Smooth muscle cell (in vitro differentiated cells): Measurements from ENCODE around the gene RNF141. TPM values are rescaled to one million over a fixed set of nuclear protein-coding genes. Genes with fewer than 3 reads are reported as not detected.
A peak's percentile ranks its signal among the peaks of the same experiment; 100 is the strongest.

Experiments
- DNase-seq: peaks from one replicate; lab custom pipeline; 2025; ENCODE audit not compliant: unreplicated experiment; lab: John Stamatoyannopoulos, UW
- H2AFZ ChIP-seq: fragments of 200-600 bp; sonication (generic); 2 replicates; pipeline ENCODE4 v1.6.0; 2016; ENCODE audit warnings: antibody characterized with exemption, low read depth, mild to moderate bottlenecking
- H3F3A ChIP-seq: fragments of 200-600 bp; sonication (generic); 2 replicates; pipeline ENCODE4 v1.6.0; 2017; ENCODE audit warnings: antibody characterized with exemption, low read depth
- H3K27ac ChIP-seq: fragments of 200-600 bp; sonication (generic); 2 replicates; pipeline ENCODE4 v1.5.1; 2016; ENCODE audit warnings: low read depth, mild to moderate bottlenecking
- H3K27me3 ChIP-seq: fragments of 200-600 bp; sonication (generic); 2 replicates; pipeline ENCODE4 v1.6.1; 2016; ENCODE audit warnings: low read depth, mild to moderate bottlenecking
- H3K36me3 ChIP-seq: fragments of 200-600 bp; sonication (generic); 2 replicates; pipeline ENCODE4 v1.5.1; 2016; ENCODE audit warnings: low read depth
- H3K4me1 ChIP-seq: fragments of 200-600 bp; sonication (generic); 2 replicates; pipeline ENCODE4 v1.5.1; 2016; ENCODE audit warnings: low read depth
- H3K4me2 ChIP-seq: fragments of 200-600 bp; sonication (generic); 2 replicates; pipeline ENCODE4 v1.6.0; 2016; ENCODE audit warnings: mild to moderate bottlenecking
- H3K4me3 ChIP-seq: fragments of 200-600 bp; sonication (generic); 2 replicates; pipeline ENCODE4 v1.5.1; 2016; ENCODE audit warnings: mild to moderate bottlenecking
- H3K79me2 ChIP-seq: fragments of 200-600 bp; sonication (generic); 2 replicates; pipeline ENCODE4 v1.6.0; 2016; ENCODE audit warnings: low read depth, mild to moderate bottlenecking
- H3K9ac ChIP-seq: fragments of 200-600 bp; sonication (generic); 2 replicates; pipeline ENCODE4 v1.6.0; 2016; ENCODE audit warnings: low read depth
- H3K9me3 ChIP-seq: fragments of 200-600 bp; sonication (generic); replicated peaks from 2 replicates; pipeline ENCODE4 v1.5.1; 2016; ENCODE audit warnings: low read depth
- H4K20me1 ChIP-seq: fragments of 200-600 bp; sonication (generic); 2 replicates; pipeline ENCODE4 v1.6.0; 2016; ENCODE audit warnings: low read depth
- CTCF ChIP-seq: fragments of 200-600 bp; sonication (generic); IDR thresholded peaks from 2 replicates; pipeline ENCODE4 v1.5.1; 2017; ENCODE audit warnings: borderline replicate concordance, mild to moderate bottlenecking, antibody characterized with exemption; ENCODE audit not compliant: insufficient read depth, poor library complexity, severe bottlenecking
- WGBS: methylation state at CpG from one replicate; pipeline ENCODE4 v1.1.7; 2016; ENCODE audit warnings: low lambda C conversion rate; 5-methylcytosine and 5-hydroxymethylcytosine counted together
- polyA plus RNA-seq: library from polyadenylated mRNA; unstranded; fragments of >200 nt; fragmentation: Nextera tagmentation; extraction: Ambion mirVana; gene quantifications from 2 replicates; pipeline ENCODE4 v1.2.1, GENCODE V29; 2016
- total RNA-seq: library from RNA; depleted of rRNA; stranded (reverse); fragments of >200 nt; gene quantifications from 2 replicates; pipeline ENCODE4 v1.2.3, GENCODE V29; 2014

RNF141 gene
- total and polyA plus RNA-seq, 2 experiments from 2014 or later = 16.2 to 24.4 TPM

GRCh38 chr11:10533323-10533722 is 7.7 kb downstream of the RNF141 start:
- Histone ChIP-seq H2AFZ (no peak overlapping the region), H3K36me3 (peaks cover 13% of the 10 kb centered on the region), H3K4me1 (no peaks in the 10 kb centered on the region), H3K79me2 (peaks cover 13% of the 10 kb centered on the region), H3K4me3 (no peak overlapping the region), H3K27me3 (no peaks in the 10 kb centered on the region), H3F3A (no peaks in the 10 kb centered on the region), H3K9me3 (no peaks in the 10 kb centered on the region), H3K4me2 (no peak overlapping the region), H4K20me1 (peaks cover 8% of the 10 kb centered on the region), H3K27ac (no peak overlapping the region), H3K9ac (no peak overlapping the region)
- no peak for DNase-seq
- no peak for TF ChIP-seq CTCF

- Histone ChIP-seq H3K4me3 (no peak overlapping the region), H4K20me1 (peaks cover 8% of the 10 kb centered on the region), H3K36me3 (peaks cover 13% of the 10 kb centered on the region), H3K9me3 (no peaks in the 10 kb centered on the region), H3K27me3 (no peaks in the 10 kb centered on the region), H3K27ac (no peak overlapping the region), H3K9ac (no peak overlapping the region), H2AFZ (no peak overlapping the region), H3K4me2 (no peak overlapping the region), H3K4me1 (no peaks in the 10 kb centered on the region), H3F3A (no peaks in the 10 kb centered on the region), H3K79me2 (peaks cover 5% of the 10 kb centered on the region)
- no peak for TF ChIP-seq CTCF
- DNase-seq = no peak
- WGBS = 95% methylated on average over 2 of the region's 2 CpGs
These were observed 8.5 kb downstream of the RNF141 start for GRCh38 chr11:10532526-10532925.

- Histone ChIP-seq H3K9ac (no peak overlapping the region), H2AFZ (no peak overlapping the region), H4K20me1 (no peaks in the 10 kb centered on the region), H3K36me3 (peaks cover 20% of the 10 kb centered on the region), H3K27ac (no peak overlapping the region), H3K4me1 (no peaks in the 10 kb centered on the region), H3K4me2 (no peak overlapping the region), H3K9me3 (no peaks in the 10 kb centered on the region), H3K4me3 (no peak overlapping the region), H3K79me2 (no peaks in the 10 kb centered on the region), H3F3A (no peaks in the 10 kb centered on the region), H3K27me3 (no peaks in the 10 kb centered on the region)
- no peak for DNase-seq
- TF ChIP-seq CTCF = no peak
- 70% methylated on average over 2 of the region's 2 CpGs for WGBS
These were observed 11.7 kb downstream of the RNF141 start for GRCh38 chr11:10529279-10529678.

GRCh38 chr11:10528121-10528520 is 12.9 kb downstream of the RNF141 start:
- TF ChIP-seq CTCF = no peak
- H3K4me2 ChIP-seq = no peak overlapping the region
- H3F3A ChIP-seq = no peaks in the 10 kb centered on the region
- H3K27me3 ChIP-seq = no peaks in the 10 kb centered on the region
- peak overlapping the region; percentile 64 for H3K27ac ChIP-seq
- H4K20me1 ChIP-seq = no peaks in the 10 kb centered on the region
- no peaks in the 10 kb centered on the region for H3K4me1 ChIP-seq
- no peak for DNase-seq
- H3K9ac ChIP-seq = no peak overlapping the region
- no peaks in the 10 kb centered on the region for H3K9me3 ChIP-seq
- no peak overlapping the region for H3K4me3 ChIP-seq
- H3K79me2 ChIP-seq = no peaks in the 10 kb centered on the region
- H3K36me3 ChIP-seq = peaks cover 20% of the 10 kb centered on the region
- no peak overlapping the region for H2AFZ ChIP-seq
